K562 (cell line): ENCODE results near the gene PPP3CB. TPM values are rescaled to one million over a fixed set of nuclear protein-coding genes. Genes with fewer than 3 reads are reported as not detected.

Source experiments
- ELK1 ChIP-seq: sonication (generic); formaldehyde crosslinking; IDR thresholded peaks from 2 replicates; pipeline ENCODE4 v1.8.1; 2022; ENCODE audit warnings: missing genetic modification reagents
- ELK3 ChIP-seq: fragments of 450-650 bp; formaldehyde crosslinking; IDR thresholded peaks from 2 replicates; pipeline ENCODE4 v1.4.0; 2020; ENCODE audit warnings: mild to moderate bottlenecking
- FOSL1 ChIP-seq: fragments of 200-800 bp; sonication (Bioruptor generic); conservative IDR thresholded peaks from 2 replicates; pipeline ENCODE4 v1.6.1; 2016; ENCODE audit warnings: missing genetic modification characterization, missing compliant biosample characterization
- GATA2 ChIP-seq: sonication (generic); formaldehyde crosslinking; IDR thresholded peaks from 2 replicates; pipeline ENCODE4 v1.4.0; 2020; ENCODE audit warnings: mild to moderate bottlenecking, missing genetic modification reagents
- ID3 ChIP-seq, 2 experiments: fragments of 250-450 bp in 1 of 2; fragments of 450-650 bp in 1 of 2; sonication (Bioruptor Pico) in 1 of 2; IDR thresholded peaks; 2 replicates each; pipeline versions ENCODE4 v1.6.1 to v1.8.0; 2016 to 2021; ENCODE audit warnings: mild to moderate bottlenecking in 2 of 2, moderate library complexity in 2 of 2, missing compliant biosample characterization in 1 of 2, missing genetic modification characterization in 1 of 2
- JUNB ChIP-seq: fragments of 450-650 bp; formaldehyde crosslinking; conservative IDR thresholded peaks from 2 replicates; pipeline ENCODE4 v1.4.0; 2020; ENCODE audit warnings: mild to moderate bottlenecking
- LCOR ChIP-seq: sonication (generic); formaldehyde crosslinking; IDR thresholded peaks from 2 replicates; pipeline ENCODE4 v1.8.0; 2022; ENCODE audit warnings: mild to moderate bottlenecking, missing genetic modification reagents
- MCM5 ChIP-seq: fragments of 450-650 bp; IDR thresholded peaks from 2 replicates; pipeline ENCODE4 v1.6.1; 2016; ENCODE audit warnings: low read depth
- MCM7 ChIP-seq, 2 experiments: fragments of 450-650 bp; IDR thresholded peaks; 2 replicates each; pipeline ENCODE4 v1.6.1; 2016 to 2018
- MLLT1 ChIP-seq, 2 experiments: fragments of 450-650 bp; IDR thresholded peaks; 2 replicates each; pipeline ENCODE4 v1.6.1; 2016
- MYC ChIP-seq, 2 experiments: fragments of 250-450 bp in 1 of 2; sonication (Bioruptor Pico) in 1 of 2; IDR thresholded peaks; 2 replicates each; pipeline versions ENCODE4 v1.5.1 to v1.6.1; 2012 to 2021; ENCODE audit warnings: low read depth in 2 of 2, borderline replicate concordance in 1 of 2, improper control_type of control experiment in 1 of 2, low read length in 1 of 2, mild to moderate bottlenecking in 1 of 2, moderate library complexity in 1 of 2
- NELFE ChIP-seq: IDR thresholded peaks from 2 replicates; pipeline ENCODE4 v1.6.1; 2011; ENCODE audit warnings: mild to moderate bottlenecking; ENCODE audit not compliant: insufficient read depth, insufficient read length
- POLR2B ChIP-seq: fragments of 450-650 bp; IDR thresholded peaks from 2 replicates; pipeline ENCODE4 v1.6.1; 2018; ENCODE audit warnings: low read depth; ENCODE audit not compliant: partially characterized antibody
- RFX7 ChIP-seq: fragments of 250-450 bp; sonication (Bioruptor Pico); IDR thresholded peaks from 2 replicates; pipeline ENCODE4 v1.5.1; 2021; ENCODE audit warnings: mild to moderate bottlenecking
- SIN3B ChIP-seq: fragments of 450-650 bp; IDR thresholded peaks from 2 replicates; pipeline ENCODE4 v1.6.1; 2017; ENCODE audit warnings: low read depth, mild to moderate bottlenecking, moderate library complexity
- SMAD1 ChIP-seq: fragments of 150-350 bp; IDR thresholded peaks from 2 replicates; pipeline ENCODE4 v1.6.1; 2014; ENCODE audit warnings: low read length, low read depth; ENCODE audit not compliant: partially characterized antibody
- TAF7 ChIP-seq: fragments of 450-650 bp; IDR thresholded peaks from 2 replicates; pipeline ENCODE4 v1.6.1; 2016; ENCODE audit warnings: missing genetic modification characterization, missing compliant biosample characterization
- USF1 ChIP-seq: sonication (generic); formaldehyde crosslinking; IDR thresholded peaks from 2 replicates; pipeline ENCODE4 v1.9.0; 2022; ENCODE audit warnings: mild to moderate bottlenecking, missing genetic modification reagents
- ZC3H4 ChIP-seq: sonication (generic); formaldehyde crosslinking; IDR thresholded peaks from 2 replicates; pipeline ENCODE4 v1.9.0; 2021; ENCODE audit warnings: missing genetic modification reagents, borderline replicate concordance
- ZNF124 ChIP-seq: sonication (generic); formaldehyde crosslinking; IDR thresholded peaks from 2 replicates; pipeline ENCODE4 v1.8.1; 2022; ENCODE audit warnings: missing genetic modification reagents
- ZNF277 ChIP-seq: fragments of 250-450 bp; sonication (Bioruptor Pico); IDR thresholded peaks from 2 replicates; pipeline ENCODE4 v1.8.0; 2022; ENCODE audit warnings: inconsistent platforms, mild to moderate bottlenecking, moderate library complexity, borderline replicate concordance
- ZNF41 ChIP-seq: fragments of 250-450 bp; sonication (Bioruptor Pico); conservative IDR thresholded peaks from 2 replicates; pipeline ENCODE4 v1.4.0; 2020; ENCODE audit warnings: mild to moderate bottlenecking
- ZNF764 ChIP-seq: fragments of 250-450 bp; sonication (Bioruptor Pico); IDR thresholded peaks from 2 replicates; pipeline ENCODE4 v1.4.0; 2020; ENCODE audit warnings: low read depth, mild to moderate bottlenecking, moderate library complexity
- polyA plus RNA-seq, 8 experiments: library from polyadenylated mRNA; depleted of rRNA in 4 of 8; stranded (reverse) in 5 of 8; unstranded in 3 of 8; fragments of >200 nt; fragmentation: Nextera tagmentation in 2 of 8; fragmentation: Illumina TruSeq in 1 of 8; extraction: Ambion mirVana in 2 of 8; extraction: Trizol in 1 of 8; gene quantifications; 2 replicates each; pipeline versions ENCODE4 v1.2.1 to v1.2.3, GENCODE V29; 2011 to 2014; ENCODE audit warnings: inconsistent platforms in 1 of 8, missing spikeins in 1 of 8
- total RNA-seq, 7 experiments: library from RNA; depleted of rRNA in 6 of 7; stranded (reverse); fragments of >200 nt in 6 of 7; fragmentation: Illumina TruSeq in 2 of 7; extraction: Trizol in 2 of 7; gene quantifications; 2 replicates each; pipeline versions ENCODE4 v1.2.1 to v1.2.3, GENCODE V29; 2011 to 2021; ENCODE audit warnings: low replicate concordance in 1 of 7

Gene PPP3CB
- total and polyA plus RNA-seq, 9 of the 15 experiments (the other 6 are each of a cell fraction or from before 2014, with no cell fraction given): 9.6 to 27.6 (median 17.8) TPM

GRCh38 chr10:73459683-73460314 lies 36.0 kb downstream of the PPP3CB start (continued):
- TF ChIP-seq ZNF277 (CRISPR knock-in tag): no peak
- no peak for TF ChIP-seq ZNF124 (CRISPR knock-in tag)
- no peak for TF ChIP-seq USF1 (CRISPR knock-in tag)
- no peak for TF ChIP-seq FOSL1 (tag)
- no peak for TF ChIP-seq RFX7 (CRISPR knock-in tag)
- no peak for TF ChIP-seq ZNF764 (CRISPR knock-in tag)
- no peak for TF ChIP-seq ELK1
- no peak for TF ChIP-seq SIN3B
- no peak for TF ChIP-seq ID3 (CRISPR knock-in tag; IDR thresholded peaks at IDR 0.05)
- no peak for TF ChIP-seq ID3 (tag; IDR thresholded peaks at IDR 0.05)
- TF ChIP-seq NELFE: no peak
- TF ChIP-seq POLR2B: no peak
- TF ChIP-seq JUNB (CRISPR knock-in tag): no peak
- no peak for TF ChIP-seq MCM5
- no peak for TF ChIP-seq ZNF41
- TF ChIP-seq LCOR (CRISPR knock-in tag): no peak
- no peak for TF ChIP-seq TAF7 (tag)
- no peak for TF ChIP-seq MYC (IDR thresholded peaks at IDR 0.05; ENCODE audit: low read depth, low read length)
- TF ChIP-seq MYC (CRISPR knock-in tag; IDR thresholded peaks at IDR 0.05; ENCODE audit: borderline replicate concordance, low read depth): no peak
- TF ChIP-seq ZC3H4 (CRISPR knock-in tag): no peak
- no peak for TF ChIP-seq MCM7 (IDR thresholded peaks at IDR 0.05)
- TF ChIP-seq MLLT1 (IDR thresholded peaks at IDR 0.05): no peak
- no peak for TF ChIP-seq GATA2 (CRISPR knock-in tag)
- TF ChIP-seq SMAD1: no peak
- no peak for TF ChIP-seq ELK3
